Right kidney (tissue), 1 donor: ENCODE results near the gene OBSL1.

ENCODE experiments used
- DNase-seq: peaks from one replicate; pipeline ENCODE4 v3.0.0-alpha.2; 2016

OBSL1 gene

DNA sequence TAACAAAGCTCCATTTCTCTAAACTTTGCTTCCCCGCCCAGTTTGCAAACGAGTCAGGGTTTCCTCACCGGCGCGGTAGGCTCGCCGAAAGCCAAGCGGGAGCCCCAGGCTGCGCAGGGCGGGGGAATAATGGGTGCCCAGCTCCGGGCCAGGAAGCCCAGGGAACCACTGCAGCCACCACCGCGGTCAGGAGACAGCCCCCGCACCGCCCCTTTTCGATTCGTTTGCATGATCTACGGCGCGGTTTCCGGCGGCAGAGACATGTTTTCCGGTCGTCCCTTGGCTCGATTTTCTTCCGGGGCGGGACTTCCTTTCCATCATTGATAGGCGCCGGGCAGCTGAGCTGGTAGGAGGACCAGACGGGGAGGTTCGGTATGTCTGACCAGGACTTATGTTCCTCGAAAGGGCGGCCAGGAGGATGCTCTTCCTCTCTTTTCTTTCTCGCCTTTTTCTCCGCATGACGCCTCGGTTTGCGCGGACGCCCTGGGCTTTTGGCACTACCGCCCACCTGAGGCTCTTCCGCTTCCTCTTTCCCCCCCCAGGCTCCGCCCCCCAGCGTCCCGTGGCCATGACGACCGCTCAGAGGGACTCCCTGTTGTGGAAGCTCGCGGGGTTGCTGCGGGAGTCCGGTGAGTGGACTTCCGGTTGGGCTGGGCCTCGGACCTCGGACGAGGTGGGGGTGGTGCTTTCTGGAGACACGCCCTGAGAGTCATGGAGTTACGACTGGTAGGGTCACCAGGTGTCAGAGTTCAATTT is 26.4 kb upstream of the OBSL1 start, which contains the start of gene STK11IP:
Gene STK11IP (plus strand): TSS at position 306 of the 756 bp plus-strand sequence. CDS start 263 bp downstream, at position 569.
- DNase-seq: peak; percentile 99

DNA sequence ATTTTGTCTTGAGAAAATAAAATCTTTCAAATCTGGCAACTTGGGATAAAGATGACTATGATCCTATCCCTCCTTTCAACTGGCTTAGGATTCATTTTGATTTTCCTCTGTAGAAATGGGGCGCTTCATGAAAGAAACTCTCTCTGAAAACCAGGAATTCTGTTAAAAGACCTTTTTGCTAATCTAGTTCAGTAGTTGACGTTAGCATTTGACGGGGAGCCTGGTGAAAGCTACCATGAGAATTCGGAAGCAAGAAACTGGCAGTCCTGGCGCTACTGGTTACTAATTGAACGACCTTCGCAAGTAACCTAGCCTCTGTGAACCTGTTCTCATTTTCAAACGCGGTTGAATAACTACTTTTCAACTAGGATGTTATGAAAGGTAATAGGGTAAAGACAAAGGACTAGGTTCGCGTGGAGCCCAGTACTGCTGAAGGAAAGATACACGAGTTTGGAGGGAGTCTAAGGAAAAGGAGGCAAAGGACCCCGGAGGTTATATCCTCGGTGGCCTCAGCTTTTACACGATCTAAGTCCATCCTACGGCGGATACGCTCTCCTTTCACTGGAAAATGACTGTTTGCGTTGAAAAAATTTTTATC is 25.7 kb upstream of the OBSL1 start:
- peak; percentile 84 for DNase-seq

DNA sequence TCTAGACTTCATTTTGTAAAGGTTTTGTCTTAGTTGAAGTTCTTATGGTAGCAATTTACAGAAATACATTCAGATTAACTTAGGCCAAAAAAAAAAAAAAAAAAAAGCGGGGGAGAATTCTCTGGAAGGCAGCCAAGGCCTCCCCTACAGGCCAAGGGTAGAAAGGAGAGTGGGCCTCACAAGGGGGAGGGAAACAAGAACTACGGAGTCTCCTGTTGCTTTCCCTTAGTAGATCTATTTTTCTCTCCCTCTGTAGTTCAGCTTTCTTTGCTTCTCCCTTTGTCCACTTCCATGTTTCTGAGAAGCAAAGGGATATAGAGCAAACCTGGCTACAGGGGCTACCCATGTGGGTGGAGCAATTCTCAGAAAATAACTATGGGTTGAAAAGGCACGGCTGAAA is 23.9 kb upstream of the OBSL1 start:
- DNase-seq: peak; percentile 49

DNA sequence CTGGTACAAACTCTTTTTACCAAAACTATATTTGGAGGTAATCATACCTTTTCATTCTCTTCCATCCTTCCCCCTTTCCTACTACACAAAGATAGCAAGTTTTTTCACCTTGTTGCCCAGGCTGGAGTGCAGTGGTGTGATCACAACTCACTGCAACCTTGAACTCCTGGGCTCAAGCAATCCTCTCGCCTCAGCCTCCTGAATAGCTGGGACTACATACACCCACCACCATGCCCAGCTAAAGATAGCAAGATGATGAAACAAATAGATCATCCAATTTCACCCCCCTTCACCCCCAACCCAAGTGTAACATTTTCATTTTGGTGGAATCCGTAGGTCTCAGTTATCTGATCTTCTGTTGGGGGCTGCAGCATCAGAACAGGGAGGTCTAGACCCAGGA is 21.8 kb upstream of the OBSL1 start:
- DNase-seq: no peak

DNA sequence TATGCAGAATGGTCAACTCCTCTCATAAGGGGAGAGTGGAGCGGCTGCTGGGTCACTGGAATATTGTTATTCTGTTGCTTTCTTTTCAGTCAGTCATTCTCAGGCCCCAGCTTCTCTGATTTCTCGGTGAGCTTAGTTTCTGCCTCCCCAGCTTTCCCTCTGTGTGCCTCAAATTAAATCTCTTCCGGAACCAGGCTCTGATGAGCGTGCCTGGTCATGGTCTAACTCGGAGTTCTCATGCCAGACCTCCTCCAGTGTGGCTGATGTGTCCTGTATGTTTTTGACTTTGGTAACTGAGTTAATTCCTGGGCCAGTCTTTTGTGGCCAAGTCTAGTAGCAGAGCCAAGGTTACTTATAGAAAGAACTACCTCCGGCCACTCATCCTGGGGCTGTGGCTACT is 21.4 kb upstream of the OBSL1 start:
- no peak for DNase-seq

DNA sequence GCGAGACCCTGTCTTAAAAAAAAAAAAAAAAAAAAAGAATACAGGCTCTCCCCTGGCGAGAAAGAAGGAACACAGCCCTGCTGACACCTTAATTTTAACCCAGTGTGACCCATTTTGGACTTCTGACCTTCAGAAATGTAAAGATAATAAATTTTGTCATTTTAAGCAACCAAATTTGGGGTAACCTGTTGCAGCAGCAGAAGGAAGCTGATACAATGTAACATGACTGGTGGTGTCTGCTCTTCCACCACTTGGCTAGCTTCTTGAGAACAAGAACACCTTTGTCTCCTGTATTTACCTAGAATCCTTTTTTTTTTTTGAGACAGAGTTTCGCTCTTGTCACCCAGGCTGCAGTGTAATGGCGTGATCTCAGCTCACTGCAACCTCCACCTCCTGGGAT is 19.8 kb upstream of the OBSL1 start:
- DNase-seq: no peak

DNA sequence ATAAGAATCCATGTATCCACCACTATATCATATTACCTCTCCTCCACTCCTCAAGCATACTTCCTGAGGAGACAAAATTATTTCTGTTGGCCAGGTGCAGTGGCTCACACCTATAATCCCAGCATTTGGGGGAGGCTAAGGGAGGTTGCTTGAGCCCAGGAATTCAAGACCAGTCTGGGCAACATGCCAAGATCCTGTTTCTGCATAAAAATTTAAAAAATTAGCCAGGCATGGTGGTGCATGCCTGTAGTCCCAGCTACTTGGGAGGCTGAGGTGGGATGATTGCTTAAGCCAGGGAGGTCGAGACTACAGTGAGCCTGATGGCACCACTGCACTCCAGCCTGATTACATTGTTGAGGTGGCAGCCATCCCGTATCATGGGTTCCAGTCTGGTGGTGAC is 10.0 kb upstream of the OBSL1 start:
- DNase-seq: no peak

DNA sequence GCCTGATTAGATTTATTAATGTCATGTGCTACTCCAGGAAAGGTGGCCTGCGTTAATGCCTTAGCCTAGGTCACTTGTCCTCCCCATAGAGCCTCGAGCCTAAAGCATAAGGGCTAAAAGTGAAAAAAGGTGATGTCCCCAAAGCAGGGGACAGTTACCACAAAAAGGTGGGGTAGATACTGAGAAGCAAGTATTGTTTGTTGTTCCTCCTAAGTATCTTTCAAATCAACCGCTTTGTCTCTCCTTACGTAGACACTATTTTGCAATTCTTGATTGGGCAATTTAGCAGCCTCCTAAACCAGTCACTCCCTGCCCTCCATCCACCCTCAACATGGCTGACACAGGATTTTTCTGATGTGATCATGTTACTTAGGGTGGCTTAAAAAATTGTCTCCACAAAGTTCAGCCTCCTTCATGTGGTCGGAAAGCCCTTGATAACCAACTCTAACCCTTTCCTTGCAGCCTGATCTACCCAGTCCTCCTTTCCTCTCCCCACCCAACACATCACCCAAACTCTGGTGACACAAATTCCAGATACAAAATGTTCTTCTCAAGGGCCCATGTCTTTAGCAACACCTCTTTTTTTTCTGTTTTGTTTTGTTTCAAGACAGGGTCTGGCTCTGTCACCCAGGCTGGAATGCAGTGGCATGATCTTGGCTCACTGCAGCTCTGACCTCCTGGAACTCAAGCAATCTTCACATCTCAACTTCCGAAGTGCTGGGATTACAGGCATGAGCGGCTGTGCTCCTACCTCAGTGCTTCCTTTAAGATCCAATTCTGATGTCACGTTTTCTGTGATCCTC is 7.7 kb upstream of the OBSL1 start:
- DNase-seq: no peak

DNA sequence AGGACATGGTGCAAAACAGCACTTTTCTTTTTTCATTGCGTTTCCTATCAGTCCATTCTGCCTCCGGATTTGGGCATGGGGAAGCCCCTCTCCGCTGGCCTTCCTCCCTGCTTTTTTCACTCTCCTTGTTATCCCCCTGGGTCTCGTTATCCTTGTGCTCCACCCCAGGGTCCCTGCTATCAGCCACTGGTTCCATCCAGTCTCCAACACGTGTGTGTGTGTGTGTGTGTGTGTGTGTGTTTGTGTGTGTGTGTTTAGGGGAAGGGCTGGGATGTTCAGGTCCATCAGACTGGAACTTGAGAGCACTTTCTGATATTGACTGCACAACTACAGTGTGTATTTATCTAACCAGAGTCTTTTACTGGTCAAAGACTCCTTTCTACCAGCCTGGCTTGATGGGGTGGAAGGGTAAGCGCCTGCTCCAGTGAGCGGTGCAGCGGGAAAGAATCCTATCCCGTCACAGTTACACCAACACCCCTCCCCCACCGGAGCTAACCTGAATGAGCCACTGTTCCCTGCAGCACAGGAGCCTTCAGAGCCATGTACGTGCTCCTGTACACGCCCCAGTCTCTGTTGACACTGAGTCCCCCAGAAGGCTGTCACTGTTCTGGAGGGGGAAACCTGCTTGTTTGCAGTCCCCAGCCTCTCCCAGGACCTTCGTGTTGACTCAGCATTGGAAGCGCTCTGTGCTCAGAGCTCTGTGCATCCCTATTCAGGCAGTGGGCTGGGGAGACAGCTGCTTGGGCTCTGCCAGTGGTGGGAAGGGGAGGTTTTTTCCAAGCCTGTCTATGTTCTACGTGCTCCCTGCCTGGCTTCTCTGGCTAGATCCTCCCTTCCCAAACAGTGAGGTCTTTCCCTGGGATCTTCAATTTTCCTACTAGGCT is 5.4 kb upstream of the OBSL1 start:
- DNase-seq: peak; percentile 71

DNA sequence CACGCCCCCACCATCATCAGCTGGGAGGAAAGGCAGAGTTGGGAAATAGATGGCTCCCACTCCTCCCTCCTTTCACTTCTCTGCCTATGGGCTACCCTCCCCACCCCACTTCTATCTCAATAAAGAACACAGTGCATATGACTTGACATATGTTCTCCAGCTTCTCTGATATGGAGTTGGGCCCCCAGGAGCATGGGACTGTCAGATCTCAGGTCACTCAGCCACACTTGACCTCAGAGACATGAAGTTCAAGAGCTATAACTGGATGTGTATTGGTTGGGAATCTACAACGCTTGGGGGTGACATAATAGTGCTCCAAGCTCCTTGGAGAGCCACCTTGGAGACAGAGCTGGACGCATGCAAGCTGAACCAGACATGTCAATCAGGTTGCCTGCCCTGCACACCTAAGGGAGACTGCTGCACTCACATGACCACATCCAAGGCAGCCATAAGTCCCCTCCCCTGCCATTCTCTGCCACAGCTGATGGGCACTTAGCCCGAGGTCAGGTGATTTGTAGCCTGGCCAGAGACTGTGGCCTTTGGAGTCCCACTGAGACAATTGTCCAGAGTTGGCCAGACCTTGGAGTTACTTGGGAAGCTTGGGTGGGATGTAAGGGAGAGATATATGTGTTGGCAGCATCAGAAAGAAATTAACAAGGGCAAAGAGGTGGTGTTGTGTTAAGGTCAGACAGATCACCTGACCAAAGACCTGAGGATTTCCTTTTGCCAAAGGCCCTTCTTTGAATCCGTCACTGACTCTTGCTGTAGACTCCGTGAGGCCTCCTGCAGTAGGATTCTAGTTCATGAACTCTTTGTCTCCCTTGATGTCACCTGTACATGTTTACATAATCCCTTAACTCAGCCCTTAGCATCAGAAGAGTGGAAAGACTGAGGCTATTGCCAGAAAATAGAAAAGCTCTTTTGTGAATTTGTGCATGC is 4.5 kb upstream of the OBSL1 start:
- no peak for DNase-seq

DNA sequence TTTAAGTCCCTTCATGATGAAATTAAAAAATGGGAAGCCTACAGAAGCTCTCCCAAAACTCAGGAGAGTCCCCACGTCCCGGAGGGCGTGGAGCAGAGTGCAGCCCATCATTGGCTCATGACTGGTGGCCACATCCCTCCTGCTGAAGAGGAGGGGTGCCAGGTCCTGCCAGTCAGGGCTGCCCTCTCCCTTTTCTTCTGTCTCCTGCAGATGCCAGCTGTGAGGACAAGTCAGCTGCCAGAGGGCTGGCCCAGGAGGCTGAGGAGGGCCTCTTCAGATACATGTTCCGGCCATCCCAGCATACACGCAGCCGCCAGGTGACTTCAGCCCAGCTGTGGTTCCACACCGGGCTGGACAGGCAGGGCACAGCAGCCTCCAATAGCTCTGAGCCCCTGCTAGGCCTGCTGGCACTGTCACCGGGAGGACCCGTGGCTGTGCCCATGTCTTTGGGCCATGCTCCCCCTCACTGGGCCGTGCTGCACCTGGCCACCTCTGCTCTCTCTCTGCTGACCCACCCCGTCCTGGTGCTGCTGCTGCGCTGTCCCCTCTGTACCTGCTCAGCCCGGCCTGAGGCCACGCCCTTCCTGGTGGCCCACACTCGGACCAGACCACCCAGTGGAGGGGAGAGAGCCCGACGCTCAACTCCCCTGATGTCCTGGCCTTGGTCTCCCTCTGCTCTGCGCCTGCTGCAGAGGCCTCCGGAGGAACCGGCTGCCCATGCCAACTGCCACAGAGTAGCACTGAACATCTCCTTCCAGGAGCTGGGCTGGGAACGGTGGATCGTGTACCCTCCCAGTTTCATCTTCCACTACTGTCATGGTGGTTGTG is 3.4 kb upstream of the OBSL1 start:
- DNase-seq: no peak

DNA sequence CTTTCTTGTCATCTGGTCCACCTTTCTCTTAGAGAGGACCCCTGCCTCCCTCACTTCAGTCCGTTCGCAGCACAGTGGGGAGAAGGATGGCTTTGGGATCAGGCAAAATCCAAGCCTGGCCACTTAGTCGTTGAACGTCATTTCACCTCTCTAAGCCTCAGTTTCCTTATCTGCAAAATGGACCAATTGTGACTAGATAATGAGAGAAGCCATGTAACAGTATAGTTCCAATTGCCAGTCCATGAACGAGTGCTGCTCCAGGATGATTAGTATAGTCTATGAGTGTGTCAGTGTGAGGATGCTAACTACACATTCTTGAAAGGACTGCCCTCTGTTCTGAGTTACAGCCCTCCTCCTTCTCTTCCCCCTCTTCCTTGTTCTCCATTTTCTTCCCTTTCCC is 1.8 kb upstream of the OBSL1 start:
- no peak for DNase-seq

DNA sequence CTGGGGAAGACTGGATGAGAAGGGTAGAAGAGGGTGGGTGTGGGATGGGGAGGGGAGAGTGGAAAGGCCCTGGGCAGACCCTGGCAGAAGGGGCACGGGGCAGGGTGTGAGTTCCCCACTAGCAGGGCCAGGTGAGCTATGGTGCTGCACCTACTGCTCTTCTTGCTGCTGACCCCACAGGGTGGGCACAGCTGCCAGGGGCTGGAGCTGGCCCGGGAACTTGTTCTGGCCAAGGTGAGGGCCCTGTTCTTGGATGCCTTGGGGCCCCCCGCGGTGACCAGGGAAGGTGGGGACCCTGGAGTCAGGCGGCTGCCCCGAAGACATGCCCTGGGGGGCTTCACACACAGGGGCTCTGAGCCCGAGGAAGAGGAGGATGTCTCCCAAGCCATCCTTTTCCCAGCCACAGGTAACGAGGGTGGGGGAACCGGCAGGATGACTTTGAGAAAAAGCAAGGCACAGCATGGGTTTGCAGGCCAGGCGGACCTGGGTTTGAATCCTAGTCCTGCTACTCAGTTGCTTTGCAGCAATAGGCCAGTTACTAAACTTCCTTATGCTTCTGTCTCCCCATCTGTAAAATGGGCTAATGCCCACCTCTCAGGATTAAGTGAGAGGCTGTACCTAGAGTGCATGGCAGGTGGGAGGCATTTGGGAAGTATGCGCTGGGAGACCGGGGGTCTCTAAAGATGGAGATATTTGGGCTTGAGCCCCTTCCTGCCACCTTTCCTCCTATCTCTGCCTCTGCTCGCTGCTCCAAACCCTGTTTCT is 1.1 kb upstream of the OBSL1 start, which contains the start of gene INHA:
Gene INHA (plus strand): TSS at position 74 of the 765 bp plus-strand sequence. CDS start 65 bp downstream, at position 139.
- DNase-seq: no peak

DNA sequence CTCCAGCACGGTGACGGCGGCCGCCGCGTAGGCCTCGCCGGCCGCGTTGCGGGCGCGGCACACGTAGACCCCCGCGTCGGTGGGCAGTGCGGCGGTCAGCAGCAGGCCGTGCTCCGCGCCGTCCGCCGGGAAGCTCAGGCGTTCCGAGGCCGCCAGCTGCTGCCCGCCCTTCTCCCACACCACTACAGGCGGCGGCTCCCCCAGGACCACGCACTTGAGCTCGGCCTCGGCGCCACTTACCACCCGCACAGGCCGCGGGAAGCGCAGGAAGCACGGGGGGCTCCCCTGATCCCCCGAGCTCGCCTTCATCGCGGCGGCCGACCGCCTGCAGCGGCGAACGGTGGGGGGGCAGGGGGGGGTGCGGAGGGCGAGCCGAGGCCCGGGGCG is 422 bp downstream of the OBSL1 start:
- DNase-seq: peak; percentile 80

DNA sequence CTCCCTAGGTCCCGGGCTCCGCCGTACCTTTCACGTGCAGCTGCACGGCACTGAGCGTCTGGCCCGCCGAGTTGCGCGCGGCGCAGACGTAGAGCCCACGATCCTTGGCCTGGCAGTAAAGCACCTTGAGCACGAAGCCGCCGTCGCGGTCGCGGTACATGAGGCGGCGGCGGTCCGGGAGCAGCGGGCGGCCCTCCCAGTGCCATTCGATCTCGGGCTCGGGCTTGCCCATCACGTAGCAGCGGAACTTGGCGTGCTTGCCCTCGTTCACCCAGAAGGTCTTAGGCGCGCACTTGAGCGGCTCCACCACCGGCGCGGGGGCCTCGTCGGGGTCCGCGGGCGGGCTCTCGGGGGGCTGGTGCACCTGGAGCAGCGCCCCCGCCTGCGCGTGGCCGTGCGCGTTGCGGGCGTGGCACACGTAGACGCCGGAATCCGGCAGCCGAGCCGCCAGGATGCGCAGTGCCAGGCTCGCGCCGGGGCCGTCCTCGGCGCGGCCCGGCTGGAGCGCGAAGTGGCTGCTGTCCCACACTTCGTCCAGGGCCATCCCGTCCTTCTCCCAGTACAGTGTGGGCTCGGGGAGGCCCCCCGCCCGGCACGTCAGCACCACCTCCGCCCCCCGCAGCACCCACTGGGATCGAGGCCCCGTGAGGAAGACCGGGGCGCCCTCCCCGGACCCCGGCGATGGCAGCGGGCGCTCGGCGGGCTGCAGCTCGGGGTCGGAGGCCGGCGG is 980 bp downstream of the OBSL1 start:
- peak; percentile 73 for DNase-seq

DNA sequence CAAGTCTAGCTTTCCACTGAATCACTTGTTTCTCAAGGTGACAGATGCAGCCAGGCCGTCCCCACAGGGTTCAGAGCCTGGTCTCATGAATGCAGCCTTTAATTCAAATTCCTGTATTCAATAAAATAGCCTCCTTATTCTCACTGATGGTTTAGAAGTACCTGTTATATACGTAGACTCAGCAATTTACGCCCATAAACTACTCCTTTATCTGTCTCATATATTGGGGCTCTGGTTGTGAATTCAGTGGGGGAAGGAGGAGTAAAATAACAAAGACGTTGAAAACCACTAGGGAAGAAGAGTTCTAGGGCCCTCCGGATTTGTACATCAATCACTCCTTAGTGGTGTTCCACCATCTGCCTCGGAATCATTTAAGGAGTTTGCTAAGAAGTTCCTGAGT is 1.7 kb downstream of the OBSL1 start:
- no peak for DNase-seq

DNA sequence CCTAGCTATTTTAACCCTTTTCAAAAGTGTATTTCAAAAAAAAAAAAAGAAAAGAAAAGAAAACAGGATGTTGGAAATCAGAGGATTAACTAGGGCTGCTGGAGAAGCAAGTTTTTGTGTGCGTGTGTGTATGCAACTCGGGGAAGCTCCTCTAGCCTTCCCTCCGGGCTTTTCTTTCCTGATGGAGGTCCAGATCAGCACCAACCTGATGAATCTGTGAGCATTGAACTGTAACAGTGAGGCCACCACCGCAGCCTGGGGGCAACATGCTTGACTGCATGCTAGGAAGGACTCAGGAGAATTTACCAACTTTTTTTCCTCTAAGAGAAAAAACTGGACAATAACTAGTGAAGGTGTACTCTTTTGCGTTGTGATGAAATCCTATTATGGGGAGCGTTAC is 2.3 kb downstream of the OBSL1 start:
- no peak for DNase-seq

DNA sequence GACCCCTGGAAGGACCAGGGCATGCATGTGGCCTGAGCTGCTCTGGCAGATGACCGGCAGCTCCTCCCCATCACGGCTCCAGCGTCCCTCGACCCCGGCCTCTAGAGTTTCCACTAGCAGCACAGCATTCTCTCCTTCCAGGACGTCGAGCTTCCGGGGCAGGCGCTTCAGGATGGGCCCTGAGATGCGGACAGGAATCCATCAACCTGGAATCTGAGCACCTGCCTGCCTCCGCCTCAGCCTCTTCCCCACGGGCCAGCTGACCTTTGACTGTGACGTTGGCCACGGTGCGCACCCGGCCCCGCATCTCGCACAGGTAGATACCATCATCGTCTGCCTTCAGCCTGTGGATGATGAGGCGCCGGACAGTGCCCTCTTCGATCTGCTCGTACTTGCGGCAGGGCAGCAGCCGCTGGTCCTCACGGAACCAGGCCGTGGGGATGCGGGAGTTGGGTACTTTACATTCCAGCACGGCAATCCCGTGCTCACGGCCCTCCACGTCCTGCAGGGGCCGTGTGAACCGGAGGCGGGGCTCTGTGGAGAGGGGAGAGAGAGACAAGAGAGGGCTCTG is 3.5 kb downstream of the OBSL1 start:
- DNase-seq: no peak
